Activated T-helper 17 cell treated with anti-CD3 and anti-CD28 coated beads, Interleukin-2, amount 50 U/mL, for 72 hours (primary cell): ENCODE results near the gene PLXNB1. TPM values are rescaled to one million over a fixed set of nuclear protein-coding genes. Genes with fewer than 3 reads are reported as not detected.
"Not testable (repeated sequence)": the region's sequence is repeated elsewhere in the genome, so short reads cannot be mapped to it uniquely, and the experiment has no call there.

Experiments used
- ATAC-seq: fragments of 150-1000 bp; cut with Tn5 transposase; replicated peaks from 2 replicates; pipeline ENCODE4 v1.10.0; 2021; ENCODE audit warnings: mild to moderate bottlenecking, moderate library complexity
- H3K27ac Mint-ChIP-seq: one replicate; pipeline ENCODE4 v1.8.0; 2022; ENCODE audit warnings: mixed read lengths
- H3K27me3 Mint-ChIP-seq: one replicate; pipeline ENCODE4 v1.8.0; 2022; ENCODE audit warnings: mixed read lengths
- H3K36me3 Mint-ChIP-seq: one replicate; pipeline ENCODE4 v1.8.0; 2022; ENCODE audit warnings: low read depth, mild to moderate bottlenecking, mixed read lengths
- H3K4me1 Mint-ChIP-seq: one replicate; pipeline ENCODE4 v1.8.0; 2022; ENCODE audit warnings: mixed read lengths
- H3K4me3 Mint-ChIP-seq: one replicate; pipeline ENCODE4 v1.8.0; 2022; ENCODE audit warnings: mild to moderate bottlenecking, mixed read lengths
- H3K9me3 Mint-ChIP-seq: one replicate; pipeline ENCODE4 v1.8.0; 2022; ENCODE audit warnings: mixed read lengths
- total RNA-seq, 2 donors: library from RNA; stranded (reverse); gene quantifications; one replicate each; pipeline ENCODE4 v1.2.3, GENCODE V29; 2022

PLXNB1 gene
- total RNA-seq, 2 donors from 2014 or later, result 3.5 to 3.8 TPM

DNA sequence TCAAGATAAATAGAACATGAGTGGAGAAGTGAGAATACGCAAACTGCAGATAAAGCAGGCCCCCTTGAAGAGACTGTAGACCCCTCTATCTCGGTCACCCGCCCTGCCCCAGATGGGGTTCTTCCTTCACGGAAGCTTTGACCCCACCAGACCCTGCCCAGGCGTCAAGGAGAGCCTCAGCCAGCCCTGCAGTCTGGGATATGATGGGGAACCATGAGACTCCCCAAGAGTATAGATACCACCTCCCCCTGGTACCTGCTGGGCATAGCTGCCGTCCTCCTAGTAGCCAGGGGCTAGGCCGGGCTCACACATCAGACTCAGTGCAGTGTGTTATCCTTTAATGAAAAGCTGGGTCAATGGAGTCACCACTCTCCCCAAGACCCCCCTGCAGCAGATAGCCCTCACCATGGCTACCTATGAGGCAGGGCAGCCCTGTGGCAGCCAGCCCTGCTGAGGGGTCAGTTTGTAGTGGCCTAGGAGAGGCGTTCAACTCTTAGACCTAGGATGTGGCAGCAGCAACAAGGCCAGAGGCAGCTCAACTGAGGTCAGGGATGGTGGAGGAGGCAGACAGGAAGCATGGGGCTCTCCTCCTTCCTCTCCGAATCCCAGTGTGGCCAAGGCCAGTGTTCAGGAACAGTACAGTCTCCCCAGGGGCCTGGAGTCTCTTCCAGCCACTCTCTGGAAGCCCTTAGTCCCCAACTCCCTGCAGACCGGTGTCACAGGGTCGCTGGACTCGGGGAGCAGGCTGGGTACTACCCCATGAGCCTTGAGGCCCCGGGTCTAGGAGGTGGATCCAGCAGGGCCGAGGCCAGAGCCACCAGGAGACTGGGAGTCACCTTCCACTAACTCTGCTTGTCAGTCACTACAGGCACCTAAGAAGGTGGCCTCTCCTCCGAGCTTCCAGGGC, 26.1 kb downstream of the PLXNB1 start:
- Mint-ChIP-seq H3K36me3 (no peaks in the 10 kb centered on the region), H3K9me3 (no peaks in the 10 kb centered on the region), H3K27me3 (no peaks in the 10 kb centered on the region), H3K4me3 (no peak overlapping the region), H3K27ac (peak overlapping the region; percentile 33), H3K4me1 (peaks cover 4% of the 10 kb centered on the region)
- ATAC-seq, result no peak

DNA sequence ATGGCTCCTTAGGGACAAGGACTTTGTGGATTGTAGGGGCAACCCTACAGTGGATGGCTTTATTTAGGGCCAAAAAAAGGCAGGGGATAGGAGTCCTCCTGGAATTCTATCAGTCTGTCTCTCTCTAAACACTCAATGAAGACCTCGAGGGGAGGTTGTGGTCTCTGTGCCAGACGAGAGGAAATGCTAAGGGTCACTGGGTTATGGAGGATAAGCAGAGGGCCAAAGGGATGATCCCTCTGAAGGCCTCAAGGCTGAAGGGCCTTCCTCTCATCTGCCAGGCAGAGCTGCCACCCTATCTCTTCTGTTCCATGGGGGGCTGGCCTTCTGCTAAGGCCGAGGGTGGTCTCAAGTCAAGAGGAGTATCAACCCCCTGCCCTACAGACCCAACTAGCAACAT, 27.0 kb downstream of the PLXNB1 start:
- no peaks in the 10 kb centered on the region for H3K9me3 Mint-ChIP-seq
- H3K4me1 Mint-ChIP-seq, result peaks cover 4% of the 10 kb centered on the region
- H3K4me3 Mint-ChIP-seq, result no peak overlapping the region
- H3K36me3 Mint-ChIP-seq, result no peaks in the 10 kb centered on the region
- H3K27me3 Mint-ChIP-seq, result no peaks in the 10 kb centered on the region
- H3K27ac Mint-ChIP-seq, result peak overlapping the region; percentile 34
- no peak for ATAC-seq

DNA sequence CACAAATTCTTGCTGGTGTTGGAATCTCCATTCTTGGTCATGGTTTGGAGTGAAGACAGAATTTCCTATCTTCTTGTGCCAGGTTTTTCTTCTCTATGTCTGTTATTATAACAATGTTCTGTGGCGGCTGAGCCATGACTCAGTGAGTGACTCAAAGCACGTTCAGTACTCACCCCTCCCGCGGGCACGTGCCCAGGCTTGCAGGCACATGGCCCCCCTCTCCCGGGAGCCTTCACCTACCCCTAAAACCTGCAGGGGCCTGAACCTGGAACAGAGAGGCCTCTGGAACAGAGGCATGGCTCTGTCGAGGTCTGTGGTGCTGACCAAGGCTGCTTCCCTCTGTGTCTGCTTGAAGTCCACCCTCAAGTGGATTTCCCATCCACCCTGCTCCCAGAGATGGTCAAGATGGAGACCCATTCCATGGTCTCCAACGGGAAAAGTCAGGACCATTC, 27.6 kb downstream of the PLXNB1 start:
- no peak overlapping the region for H3K4me3 Mint-ChIP-seq
- no peaks in the 10 kb centered on the region for H3K36me3 Mint-ChIP-seq
- no peaks in the 10 kb centered on the region for H3K9me3 Mint-ChIP-seq
- ATAC-seq, result no peak
- H3K27ac Mint-ChIP-seq, result peak overlapping the region; percentile 34
- no peaks in the 10 kb centered on the region for H3K27me3 Mint-ChIP-seq
- peaks cover 4% of the 10 kb centered on the region for H3K4me1 Mint-ChIP-seq

DNA sequence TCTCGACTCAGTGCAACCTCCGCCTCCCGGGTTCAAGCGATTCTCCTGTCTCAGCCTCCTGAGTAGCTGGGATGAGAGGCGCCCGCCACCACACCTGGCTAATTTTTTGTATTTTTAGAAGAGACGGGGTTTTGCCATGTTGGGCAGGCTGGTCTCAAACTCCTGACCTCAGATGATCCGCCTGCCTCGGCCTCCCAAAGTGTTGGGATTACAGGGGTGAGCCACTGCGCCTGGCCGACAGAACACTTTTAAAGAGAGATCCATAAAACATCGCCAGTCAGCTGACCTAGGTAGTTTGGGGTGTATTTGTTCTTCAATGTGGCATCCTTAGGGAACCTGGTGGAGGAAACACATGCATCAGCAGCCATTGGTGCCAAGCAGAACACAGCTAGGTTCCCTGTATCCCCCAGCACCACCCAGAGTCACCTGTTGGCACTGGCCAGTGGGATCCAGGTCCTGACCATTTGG, 28.4 kb downstream of the PLXNB1 start:
- not testable (repeated sequence) for H3K27ac Mint-ChIP-seq, H3K27me3 Mint-ChIP-seq, H3K4me1 Mint-ChIP-seq, H3K4me3 Mint-ChIP-seq, ATAC-seq, H3K9me3 Mint-ChIP-seq, H3K36me3 Mint-ChIP-seq

DNA sequence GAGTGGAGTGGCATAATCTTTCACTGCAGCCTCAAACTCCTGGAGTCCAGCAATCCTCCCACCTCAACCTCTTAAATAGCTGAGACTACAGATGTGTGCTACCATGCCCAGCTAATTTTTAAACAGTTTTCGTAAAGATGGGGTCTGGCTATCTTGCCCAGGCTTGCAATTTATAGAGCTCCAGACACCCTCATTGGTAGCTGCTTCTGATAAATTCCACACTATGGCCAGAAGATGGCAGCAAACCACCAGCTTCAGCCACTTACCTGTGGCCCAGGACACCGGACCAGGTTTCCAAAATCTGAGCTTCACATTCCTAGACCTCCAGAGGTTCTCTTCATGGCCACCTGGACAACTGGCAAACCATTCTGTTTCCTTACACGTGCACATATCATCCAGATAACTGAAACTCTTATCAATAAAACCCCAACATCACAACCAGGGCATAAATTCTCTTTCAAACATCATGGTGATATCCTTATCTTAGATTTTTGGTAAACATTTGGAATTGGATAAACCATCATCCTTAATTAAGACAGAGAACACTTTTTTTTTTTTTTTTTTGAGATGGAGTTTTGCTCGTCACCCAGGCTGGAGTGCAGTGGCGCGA, 29.0 kb downstream of the PLXNB1 start:
- H3K9me3 Mint-ChIP-seq, result no peaks in the 10 kb centered on the region
- H3K4me1 Mint-ChIP-seq, result peaks cover 4% of the 10 kb centered on the region
- no peaks in the 10 kb centered on the region for H3K36me3 Mint-ChIP-seq
- peak overlapping the region; percentile 50 for H3K27ac Mint-ChIP-seq
- ATAC-seq, result peak; percentile 87
- peaks cover under 1% of the 10 kb centered on the region for H3K27me3 Mint-ChIP-seq
- no peak overlapping the region for H3K4me3 Mint-ChIP-seq

DNA sequence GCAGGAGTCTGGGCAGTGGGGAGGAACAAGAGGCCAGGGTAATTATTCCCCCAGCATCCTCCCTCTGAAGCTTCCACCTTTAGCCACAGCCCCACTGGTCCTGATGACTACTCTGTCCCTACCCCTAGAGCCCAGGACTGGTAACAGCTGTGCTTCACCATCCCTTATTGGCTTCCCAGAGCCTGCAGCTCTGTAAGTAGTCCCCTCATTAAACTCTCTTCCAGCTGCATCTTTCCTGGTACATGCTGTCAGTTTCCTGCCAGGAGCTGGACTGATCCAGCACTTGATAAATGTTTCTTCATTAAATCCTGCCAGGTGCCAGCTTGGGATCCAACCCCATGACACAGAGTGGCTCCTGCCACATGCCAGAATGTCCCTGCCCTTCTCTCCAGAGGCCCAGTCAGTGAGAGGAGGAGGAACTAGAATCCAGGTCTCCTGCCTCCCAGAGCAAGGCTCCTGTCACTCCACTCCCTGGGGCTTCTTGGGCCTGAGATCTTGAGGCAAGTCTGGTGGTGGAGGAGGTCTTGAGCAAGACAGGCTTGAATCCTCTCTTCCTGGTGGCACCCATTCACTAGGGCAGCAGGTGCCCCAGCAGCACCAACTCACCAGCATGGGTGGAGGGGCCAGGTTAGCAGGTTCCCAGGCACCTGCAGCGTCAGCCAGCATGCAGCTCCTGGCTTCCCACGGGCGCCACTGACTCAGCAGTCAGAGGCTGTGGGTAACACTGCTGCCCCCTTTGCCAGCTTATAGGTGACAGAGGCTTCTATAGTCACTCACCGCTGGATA, 30.3 kb downstream of the PLXNB1 start:
- H3K36me3 Mint-ChIP-seq, result no peaks in the 10 kb centered on the region
- H3K27me3 Mint-ChIP-seq, result peaks cover 7% of the 10 kb centered on the region
- H3K27ac Mint-ChIP-seq, result peak overlapping the region; percentile 19
- peaks cover 4% of the 10 kb centered on the region for H3K4me1 Mint-ChIP-seq
- no peak overlapping the region for H3K4me3 Mint-ChIP-seq
- no peaks in the 10 kb centered on the region for H3K9me3 Mint-ChIP-seq
- no peak for ATAC-seq

DNA sequence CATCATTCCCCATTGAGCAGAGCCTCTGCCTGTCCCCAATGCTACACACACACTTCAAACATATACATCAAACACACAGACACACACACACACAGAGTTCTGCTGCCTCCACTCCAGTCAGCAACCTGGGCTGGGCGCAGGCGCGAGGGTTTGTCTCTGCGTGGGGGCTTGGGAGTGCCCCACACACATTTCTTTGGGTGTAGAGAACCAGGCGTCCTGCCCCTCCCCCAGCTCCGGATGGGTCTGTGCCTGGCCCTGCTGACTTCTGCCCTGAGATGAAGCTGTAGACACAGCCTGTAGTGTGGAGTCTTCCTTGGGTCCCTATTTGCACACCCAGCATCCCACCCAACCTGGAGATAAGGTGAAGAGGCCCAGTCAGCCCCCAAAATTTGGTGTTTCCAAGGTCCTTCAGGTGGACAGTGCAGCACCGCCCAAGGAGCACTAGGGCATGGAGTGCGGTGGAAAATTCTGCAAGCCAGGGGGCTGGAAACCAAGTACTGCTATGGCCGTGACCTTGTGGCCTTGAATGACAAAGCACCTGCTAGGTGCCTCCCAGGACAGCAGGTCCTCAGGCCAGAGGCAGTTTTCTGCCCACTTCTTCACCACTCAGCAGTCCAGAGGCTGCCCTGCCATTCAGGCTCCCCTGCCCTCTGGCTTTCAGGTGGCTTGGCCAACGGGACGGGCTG, 31.0 kb downstream of the PLXNB1 start:
- Mint-ChIP-seq H3K4me3 (no peak overlapping the region), H3K27ac (no peak overlapping the region), H3K4me1 (peaks cover 4% of the 10 kb centered on the region), H3K36me3 (no peaks in the 10 kb centered on the region), H3K27me3 (peaks cover 7% of the 10 kb centered on the region), H3K9me3 (no peaks in the 10 kb centered on the region)
- no peak for ATAC-seq

DNA sequence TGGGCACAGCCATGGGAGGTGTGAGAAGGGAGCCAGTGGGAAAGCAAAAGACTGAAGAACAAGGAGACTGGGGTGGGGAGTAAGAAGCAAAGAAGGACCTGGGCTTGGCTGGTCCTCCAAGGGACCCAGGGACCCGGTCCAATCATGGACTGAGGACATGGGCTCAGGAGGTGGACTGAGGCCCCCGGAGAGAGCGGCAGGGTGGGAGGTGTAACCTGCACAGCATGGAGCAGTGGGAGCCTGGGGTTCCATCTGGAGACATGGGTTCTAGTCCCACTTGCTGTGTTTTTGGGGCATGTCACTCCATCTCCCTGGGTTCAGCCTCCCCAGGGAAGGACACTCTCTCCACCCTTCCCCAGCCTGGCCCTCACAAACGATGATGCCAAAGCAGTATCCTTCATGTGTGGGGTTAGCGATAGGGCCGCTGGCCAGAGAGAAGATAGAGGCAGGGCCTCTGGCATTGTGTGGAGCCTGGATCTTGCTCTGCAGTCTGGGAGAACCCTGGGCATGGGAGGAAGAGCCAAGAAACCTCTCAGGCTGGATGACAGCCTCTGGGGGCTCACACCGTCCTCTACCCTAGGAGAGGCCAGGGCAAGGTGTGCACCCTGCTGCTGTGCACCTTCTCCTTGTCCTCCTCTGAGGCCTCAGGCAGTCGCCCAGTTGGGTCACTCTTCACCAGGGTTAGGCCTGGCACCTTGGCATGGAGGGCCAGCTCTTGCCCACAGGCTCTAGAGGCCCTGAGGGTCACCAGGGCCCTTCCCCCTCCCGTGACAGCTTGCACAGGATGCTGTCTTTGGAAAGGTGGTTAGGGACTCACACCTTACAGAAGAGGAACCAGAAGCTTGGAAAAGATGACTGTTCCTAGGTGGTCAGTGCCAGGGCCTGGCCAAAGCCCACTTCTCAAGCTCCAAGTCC, 31.9 kb downstream of the PLXNB1 start:
- peaks cover 4% of the 10 kb centered on the region for H3K4me1 Mint-ChIP-seq
- no peak for ATAC-seq
- no peaks in the 10 kb centered on the region for H3K36me3 Mint-ChIP-seq
- H3K4me3 Mint-ChIP-seq, result no peak overlapping the region
- H3K27me3 Mint-ChIP-seq, result peaks cover 10% of the 10 kb centered on the region
- H3K9me3 Mint-ChIP-seq, result no peaks in the 10 kb centered on the region
- no peak overlapping the region for H3K27ac Mint-ChIP-seq

DNA sequence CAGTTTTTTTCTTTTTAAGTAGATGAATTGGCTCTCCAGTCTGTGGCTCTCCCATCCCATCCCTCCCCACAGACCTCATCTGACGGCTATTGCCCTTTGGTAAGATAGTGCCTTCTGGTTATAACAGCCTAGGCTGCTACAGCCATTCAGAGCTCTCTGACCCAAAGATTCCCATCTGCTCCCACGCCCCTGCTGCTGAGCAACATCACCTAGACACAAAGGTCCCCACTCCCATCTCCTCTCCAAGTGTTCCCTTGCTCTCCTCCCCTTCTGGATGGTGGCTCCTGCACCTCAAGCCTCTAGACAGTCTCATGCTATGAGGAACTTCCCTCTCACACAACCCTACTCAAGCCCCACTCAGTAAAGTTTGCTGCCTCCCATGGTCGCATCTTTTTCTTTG, 34.2 kb downstream of the PLXNB1 start:
- no peak for ATAC-seq
- no peaks in the 10 kb centered on the region for H3K9me3 Mint-ChIP-seq
- H3K27me3 Mint-ChIP-seq, result peaks cover 10% of the 10 kb centered on the region
- no peak overlapping the region for H3K27ac Mint-ChIP-seq
- H3K4me1 Mint-ChIP-seq, result no peaks in the 10 kb centered on the region
- no peak overlapping the region for H3K4me3 Mint-ChIP-seq
- no peaks in the 10 kb centered on the region for H3K36me3 Mint-ChIP-seq

DNA sequence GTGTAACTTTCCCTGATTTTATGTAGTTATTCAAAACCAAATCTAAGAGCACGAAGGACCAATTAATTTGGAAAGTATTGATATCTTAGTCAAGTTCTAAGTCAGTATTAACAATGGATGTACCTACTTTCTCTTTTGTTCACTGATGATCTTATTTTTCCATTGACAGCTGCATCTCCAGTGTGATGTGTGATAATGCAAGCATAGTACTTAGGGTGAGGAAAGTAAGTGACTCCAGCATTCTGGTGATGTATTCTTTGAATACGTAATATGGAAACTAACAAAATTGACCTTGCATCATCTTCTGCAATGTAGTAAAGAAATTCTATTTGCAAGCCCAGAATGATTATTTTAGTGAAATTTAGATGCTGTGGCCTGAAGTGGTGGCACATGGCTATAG, 35.5 kb downstream of the PLXNB1 start:
- H3K4me3 Mint-ChIP-seq, result no peak overlapping the region
- no peak for ATAC-seq
- no peaks in the 10 kb centered on the region for H3K4me1 Mint-ChIP-seq
- no peaks in the 10 kb centered on the region for H3K9me3 Mint-ChIP-seq
- H3K27me3 Mint-ChIP-seq, result peaks cover 10% of the 10 kb centered on the region
- H3K36me3 Mint-ChIP-seq, result no peaks in the 10 kb centered on the region
- H3K27ac Mint-ChIP-seq, result no peak overlapping the region

DNA sequence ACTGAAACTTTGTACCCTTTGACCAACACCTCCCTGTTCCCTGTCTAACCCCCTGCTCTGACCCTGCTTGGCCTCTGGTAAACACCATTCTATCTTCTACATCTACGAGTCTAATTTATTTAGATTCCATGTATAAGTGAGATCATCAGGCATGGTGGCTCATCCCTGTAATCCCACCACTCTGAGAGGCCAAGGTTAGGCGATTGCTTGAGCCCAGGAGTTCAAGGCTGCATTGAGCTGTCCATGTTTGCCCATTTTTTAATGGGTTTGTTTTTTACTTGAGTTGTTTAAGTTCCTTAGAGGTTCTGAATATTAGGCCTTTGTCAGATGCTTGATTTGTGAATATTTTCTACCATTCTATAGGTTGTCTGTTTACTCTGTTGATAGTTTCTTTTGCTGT, 40.9 kb downstream of the PLXNB1 start:
- H3K9me3 Mint-ChIP-seq, result no peaks in the 10 kb centered on the region
- no peaks in the 10 kb centered on the region for H3K4me1 Mint-ChIP-seq
- H3K27me3 Mint-ChIP-seq, result peaks cover 19% of the 10 kb centered on the region
- H3K4me3 Mint-ChIP-seq, result no peak overlapping the region
- H3K27ac Mint-ChIP-seq, result no peak overlapping the region
- ATAC-seq, result no peak
- H3K36me3 Mint-ChIP-seq, result no peaks in the 10 kb centered on the region

DNA sequence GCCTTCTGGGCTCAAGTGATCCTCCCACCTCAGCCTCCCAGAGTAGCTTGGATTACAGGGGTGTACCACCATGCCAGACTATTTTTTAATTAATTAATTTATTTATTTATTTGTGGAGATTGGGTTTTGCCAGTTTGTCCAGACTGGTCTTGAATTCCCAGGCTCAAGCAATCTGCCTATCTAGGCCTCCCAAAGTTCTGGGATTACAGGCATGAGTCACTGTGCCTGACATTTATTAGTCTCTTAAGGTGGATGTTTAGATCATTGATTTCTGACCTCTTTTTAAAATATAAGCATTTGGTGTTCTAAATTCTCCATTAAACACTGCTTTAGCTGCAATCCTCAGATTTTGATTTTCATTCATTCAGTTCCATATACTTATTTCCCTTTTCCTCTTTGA, 42.3 kb downstream of the PLXNB1 start:
- Mint-ChIP-seq H3K27ac (no peak overlapping the region), H3K36me3 (no peaks in the 10 kb centered on the region), H3K4me3 (no peak overlapping the region), H3K27me3 (peaks cover 16% of the 10 kb centered on the region), H3K4me1 (no peaks in the 10 kb centered on the region), H3K9me3 (no peaks in the 10 kb centered on the region)
- ATAC-seq, result no peak

DNA sequence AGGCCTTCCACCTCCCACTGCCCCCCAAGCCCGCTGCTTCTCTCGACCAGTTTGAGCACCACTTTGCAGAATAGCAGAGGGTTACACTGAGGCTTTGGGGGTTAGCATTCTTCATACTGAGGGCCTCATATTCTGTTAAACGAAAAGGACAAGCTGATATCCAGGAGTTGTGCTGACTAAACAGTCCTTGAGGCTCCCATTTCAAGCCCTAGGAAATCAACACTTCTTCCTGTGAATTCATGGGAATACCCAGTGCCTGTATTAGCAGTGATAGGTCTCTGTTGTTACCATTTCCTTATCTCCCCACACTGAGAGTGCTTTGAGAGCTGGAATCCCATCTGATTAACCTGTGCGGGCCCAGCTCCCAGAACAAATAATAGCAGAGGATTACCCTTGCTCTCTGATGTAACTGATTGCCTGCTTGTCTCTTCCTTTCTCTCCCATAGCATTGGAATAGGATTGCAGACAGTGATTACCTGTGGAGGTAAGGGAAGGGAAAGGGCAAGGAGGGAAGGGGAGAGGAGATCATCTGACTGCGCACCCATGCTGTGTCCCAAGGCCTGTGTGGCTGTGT, 56.9 kb downstream of the PLXNB1 start:
- H3K27ac Mint-ChIP-seq, result no peak overlapping the region
- H3K4me1 Mint-ChIP-seq, result no peaks in the 10 kb centered on the region
- H3K4me3 Mint-ChIP-seq, result no peak overlapping the region
- no peaks in the 10 kb centered on the region for H3K9me3 Mint-ChIP-seq
- no peak for ATAC-seq
- H3K27me3 Mint-ChIP-seq, result no peaks in the 10 kb centered on the region
- no peaks in the 10 kb centered on the region for H3K36me3 Mint-ChIP-seq
